ENCODE results near the gene TYRP1. TPM values are rescaled to one million over a fixed set of nuclear protein-coding genes. Genes with fewer than 3 reads are reported as not detected.

The TYRP1 gene, protein sequence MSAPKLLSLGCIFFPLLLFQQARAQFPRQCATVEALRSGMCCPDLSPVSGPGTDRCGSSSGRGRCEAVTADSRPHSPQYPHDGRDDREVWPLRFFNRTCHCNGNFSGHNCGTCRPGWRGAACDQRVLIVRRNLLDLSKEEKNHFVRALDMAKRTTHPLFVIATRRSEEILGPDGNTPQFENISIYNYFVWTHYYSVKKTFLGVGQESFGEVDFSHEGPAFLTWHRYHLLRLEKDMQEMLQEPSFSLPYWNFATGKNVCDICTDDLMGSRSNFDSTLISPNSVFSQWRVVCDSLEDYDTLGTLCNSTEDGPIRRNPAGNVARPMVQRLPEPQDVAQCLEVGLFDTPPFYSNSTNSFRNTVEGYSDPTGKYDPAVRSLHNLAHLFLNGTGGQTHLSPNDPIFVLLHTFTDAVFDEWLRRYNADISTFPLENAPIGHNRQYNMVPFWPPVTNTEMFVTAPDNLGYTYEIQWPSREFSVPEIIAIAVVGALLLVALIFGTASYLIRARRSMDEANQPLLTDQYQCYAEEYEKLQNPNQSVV
- not detected in 2 replicates for total RNA-seq

DNA sequence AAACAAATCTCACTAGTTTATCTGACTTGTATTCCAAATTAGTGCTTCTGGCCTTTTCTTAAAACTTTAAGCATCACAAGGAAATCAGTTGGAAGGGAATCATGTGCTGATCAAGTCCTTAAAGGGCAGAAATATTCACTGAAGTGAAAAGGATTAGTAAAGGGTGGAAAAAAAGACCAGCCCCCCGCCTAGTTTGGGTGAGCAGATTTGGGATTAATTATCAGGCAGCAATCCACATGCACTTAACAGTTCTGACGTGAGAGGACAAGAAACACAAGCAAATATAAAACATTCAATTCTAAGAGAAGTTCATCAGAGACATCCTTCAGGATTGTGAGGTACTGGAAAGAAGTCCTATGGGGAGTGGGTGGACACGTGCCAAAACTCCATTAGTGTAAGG, at the start of gene TYRP1:
TSS of gene TYRP1 (plus strand) at position 245 of the 400 bp plus-strand sequence. CDS start 612 bp downstream, outside the sequence.

Other genes starting within 250 kb of the TYRP1 start
- 2.8 and 4.3 TPM in 2 replicates for gene LURAP1L, start 81.6 kb downstream of the TYRP1 start, total RNA-seq

Measured in myometrial cell (primary cell).